Brain pericyte (primary cell): Measurements from ENCODE around the gene ZDHHC18.

Source experiments
- DNase-seq: peaks from one replicate; pipeline ENCODE4 v3.0.0-alpha.2; 2012; ENCODE audit warnings: low read depth, low spot score

The ZDHHC18 gene, protein sequence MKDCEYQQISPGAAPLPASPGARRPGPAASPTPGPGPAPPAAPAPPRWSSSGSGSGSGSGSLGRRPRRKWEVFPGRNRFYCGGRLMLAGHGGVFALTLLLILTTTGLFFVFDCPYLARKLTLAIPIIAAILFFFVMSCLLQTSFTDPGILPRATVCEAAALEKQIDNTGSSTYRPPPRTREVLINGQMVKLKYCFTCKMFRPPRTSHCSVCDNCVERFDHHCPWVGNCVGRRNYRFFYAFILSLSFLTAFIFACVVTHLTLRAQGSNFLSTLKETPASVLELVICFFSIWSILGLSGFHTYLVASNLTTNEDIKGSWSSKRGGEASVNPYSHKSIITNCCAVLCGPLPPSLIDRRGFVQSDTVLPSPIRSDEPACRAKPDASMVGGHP

DNA sequence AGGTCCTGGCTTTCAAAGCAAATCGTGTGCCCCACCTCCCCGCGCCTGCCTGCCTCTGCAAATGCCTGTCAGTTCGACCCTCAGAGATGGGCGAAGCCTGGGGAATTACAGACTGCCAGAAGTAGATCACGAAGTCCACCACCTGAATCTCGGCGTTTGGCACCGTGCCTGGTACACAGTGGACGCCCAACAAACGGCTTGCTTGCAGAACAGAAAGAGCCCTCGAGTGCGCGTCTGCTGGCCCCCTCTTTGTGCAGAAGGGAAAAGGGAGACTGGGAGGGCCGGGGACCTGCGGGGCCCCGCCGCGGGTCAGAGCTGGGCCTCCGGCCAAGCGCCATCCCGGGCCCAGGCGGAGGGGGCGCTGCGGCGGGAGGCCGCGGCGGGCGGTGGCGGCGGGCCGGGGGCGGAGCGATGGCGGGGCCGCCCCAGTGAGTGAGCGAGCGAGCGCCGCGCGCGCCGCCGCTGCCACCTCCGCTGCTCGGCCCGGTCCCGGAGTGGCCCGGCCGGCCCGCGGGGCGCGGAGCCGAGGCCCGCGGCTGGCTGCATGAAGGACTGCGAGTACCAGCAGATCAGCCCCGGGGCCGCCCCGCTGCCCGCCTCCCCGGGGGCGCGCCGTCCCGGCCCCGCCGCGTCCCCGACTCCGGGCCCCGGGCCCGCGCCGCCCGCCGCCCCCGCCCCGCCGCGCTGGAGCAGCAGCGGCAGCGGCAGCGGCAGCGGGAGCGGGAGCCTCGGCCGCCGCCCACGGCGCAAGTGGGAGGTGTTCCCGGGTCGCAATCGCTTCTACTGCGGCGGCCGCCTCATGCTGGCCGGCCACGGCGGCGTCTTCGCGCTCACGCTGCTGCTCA, at the start of gene ZDHHC18:
Gene ZDHHC18 (plus strand): TSS at position 428 of the 845 bp plus-strand sequence. CDS start 117 bp downstream, at position 545.
- DNase-seq: no peak

- no peak for DNase-seq
These were observed 47.3 kb upstream of the ZDHHC18 start for GRCh38 chr1:26779098-26779668.

DNA sequence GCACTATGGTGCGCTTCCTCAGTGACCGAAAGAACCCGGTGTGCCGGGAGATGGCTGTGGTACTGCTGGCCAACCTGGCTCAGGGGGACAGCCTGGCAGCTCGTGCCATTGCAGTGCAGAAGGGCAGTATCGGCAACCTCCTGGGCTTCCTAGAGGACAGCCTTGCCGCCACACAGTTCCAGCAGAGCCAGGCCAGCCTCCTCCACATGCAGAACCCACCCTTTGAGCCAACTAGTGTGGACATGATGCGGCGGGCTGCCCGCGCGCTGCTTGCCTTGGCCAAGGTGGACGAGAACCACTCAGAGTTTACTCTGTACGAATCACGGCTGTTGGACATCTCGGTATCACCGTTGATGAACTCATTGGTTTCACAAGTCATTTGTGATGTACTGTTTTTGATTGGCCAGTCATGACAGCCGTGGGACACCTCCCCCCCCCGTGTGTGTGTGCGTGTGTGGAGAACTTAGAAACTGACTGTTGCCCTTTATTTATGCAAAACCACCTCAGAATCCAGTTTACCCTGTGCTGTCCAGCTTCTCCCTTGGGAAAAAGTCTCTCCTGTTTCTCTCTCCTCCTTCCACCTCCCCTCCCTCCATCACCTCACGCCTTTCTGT, 46.0 kb upstream of the ZDHHC18 start:
- DNase-seq: no peak

DNA sequence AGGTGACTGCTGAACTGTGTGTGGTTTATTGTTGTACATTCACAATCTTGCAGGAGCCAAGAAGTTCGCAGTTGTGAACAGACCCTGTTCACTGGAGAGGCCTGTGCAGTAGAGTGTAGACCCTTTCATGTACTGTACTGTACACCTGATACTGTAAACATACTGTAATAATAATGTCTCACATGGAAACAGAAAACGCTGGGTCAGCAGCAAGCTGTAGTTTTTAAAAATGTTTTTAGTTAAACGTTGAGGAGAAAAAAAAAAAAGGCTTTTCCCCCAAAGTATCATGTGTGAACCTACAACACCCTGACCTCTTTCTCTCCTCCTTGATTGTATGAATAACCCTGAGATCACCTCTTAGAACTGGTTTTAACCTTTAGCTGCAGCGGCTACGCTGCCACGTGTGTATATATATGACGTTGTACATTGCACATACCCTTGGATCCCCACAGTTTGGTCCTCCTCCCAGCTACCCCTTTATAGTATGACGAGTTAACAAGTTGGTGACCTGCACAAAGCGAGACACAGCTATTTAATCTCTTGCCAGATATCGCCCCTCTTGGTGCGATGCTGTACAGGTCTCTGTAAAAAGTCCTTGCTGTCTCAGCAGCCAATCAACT, 45.2 kb upstream of the ZDHHC18 start:
- no peak for DNase-seq

DNA sequence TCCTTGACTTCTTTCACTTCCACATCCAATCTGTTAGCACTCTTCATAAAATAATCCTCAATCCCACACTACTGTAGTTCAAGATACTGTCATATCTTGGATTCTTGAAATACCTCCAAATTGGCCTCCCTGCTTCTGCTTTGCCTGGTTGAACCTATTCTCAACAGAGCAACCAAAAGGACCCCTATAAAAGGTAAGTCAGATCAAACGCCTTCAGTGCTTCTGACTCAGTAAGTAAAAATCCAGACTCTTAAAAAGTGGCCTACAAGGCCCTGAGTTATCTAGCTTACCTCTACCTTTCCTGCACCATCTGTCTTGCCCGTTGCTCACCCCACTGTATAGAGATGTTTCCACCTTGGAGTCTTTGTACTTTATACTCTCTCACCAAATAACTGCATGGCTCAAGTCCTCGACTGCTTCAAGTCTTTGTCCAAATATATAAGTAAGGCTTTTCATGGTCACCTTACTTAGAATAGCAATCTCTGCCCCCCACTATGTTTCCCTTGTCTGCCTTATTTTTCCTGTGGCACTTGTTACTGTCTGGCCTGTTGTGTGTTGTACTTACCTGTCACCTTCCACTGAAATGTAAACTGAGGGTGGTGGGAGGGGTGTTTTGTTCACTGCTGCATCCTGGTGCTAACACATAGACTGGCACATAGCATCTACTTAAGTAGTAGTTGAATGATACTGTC, 43.8 kb upstream of the ZDHHC18 start:
- no peak for DNase-seq

DNA sequence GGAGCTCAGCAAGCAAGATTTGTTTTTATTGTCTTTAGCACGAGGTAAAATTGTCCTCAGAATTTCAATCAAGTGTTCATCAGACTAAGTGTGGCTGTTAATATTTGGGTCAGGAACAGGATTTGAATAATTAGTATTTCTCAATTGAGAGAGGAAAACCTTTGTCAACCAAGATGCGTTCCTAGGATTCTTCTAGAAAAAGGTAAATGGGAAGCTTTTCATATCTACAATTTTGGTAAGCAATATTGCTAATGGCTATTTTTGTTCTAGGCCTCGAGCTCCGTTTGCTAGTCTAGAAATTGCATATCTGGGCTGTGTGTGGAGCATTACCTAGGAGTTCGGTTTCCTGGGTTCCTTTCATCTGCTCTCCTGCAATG, 42.9 kb upstream of the ZDHHC18 start:
- no peak for DNase-seq

DNA sequence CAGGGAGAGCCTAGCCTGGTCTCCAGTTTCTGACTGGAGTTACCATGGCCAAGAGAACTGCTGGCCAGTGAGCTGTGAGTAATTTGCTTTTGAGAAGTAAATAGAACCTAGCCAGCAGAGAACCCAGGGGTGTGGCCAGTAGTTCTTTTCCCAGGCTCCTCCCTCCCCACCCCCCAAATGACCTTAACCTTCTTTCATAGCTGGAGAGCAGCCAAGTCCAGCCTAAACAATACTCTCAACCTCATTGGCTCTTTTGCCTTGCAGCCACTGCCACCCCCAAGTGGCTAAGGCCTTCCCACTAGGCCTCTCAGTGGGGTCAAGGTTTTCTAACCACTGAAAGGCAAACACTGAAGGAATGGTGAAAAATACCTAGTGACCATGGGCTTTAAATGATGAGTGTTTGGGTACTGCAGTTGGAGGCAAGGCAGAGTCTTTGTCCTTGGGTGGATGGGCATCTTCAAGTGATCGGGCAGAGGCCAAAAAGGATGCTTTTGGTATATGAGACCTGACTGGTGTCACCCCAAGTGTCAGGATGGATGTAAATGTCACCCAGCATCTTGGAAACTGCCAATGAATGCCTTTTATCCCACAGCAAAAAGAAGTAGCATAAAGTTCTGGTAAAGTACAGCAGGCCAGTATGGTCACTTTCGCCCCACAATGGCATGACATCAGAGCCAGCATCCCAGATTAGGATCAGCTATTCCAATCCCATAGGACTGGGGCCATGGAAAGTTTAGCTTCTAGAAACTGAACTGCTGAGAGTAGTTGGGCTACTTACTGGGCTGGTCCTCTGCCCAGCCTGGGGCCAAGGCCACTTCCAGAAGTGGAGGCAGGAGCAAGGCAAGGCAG, 42.2 kb upstream of the ZDHHC18 start:
- peak; percentile 81 for DNase-seq

- DNase-seq: no peak
These were observed 41.6 kb upstream of the ZDHHC18 start for GRCh38 chr1:26784886-26785285.

DNA sequence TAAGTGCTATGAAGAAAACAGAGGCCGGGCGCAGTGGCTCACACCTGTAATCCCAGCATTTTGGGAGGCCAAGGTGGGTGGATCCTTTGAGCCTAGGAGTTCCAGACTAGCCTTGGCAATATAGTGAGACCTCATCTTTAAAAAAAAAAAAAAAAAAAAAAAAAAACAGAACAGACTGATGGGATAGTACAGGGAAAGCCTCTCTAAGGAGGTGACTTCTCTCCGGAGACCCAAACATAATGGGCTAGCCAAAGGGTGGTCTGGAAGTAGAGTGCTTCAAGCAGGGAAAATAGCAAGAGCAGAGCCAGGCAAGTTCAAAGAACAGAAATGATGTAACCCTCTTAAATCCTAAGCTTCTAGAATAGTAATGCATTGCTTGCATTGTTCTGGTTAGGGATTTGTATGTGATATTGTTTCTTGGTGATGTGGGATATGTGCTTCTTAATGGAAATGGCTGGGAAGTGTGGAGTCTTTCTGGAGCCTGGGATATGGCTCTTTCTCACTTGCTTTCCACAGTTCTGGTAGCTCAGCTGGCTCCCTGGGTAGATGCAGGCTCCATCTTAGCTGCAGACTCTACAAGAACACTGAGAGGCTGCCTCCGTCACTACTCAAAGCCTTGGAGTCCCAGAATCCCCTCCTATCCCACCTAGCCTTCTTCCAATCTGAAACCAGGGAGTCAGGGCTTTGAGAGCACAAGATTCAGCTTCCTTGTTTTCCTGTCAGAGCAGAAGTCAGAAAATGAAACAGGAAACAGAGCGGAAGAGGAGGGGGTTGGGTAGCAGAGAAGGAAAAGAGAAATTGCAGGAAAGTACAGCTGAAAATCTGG, 40.7 kb upstream of the ZDHHC18 start:
- DNase-seq: no peak

DNA sequence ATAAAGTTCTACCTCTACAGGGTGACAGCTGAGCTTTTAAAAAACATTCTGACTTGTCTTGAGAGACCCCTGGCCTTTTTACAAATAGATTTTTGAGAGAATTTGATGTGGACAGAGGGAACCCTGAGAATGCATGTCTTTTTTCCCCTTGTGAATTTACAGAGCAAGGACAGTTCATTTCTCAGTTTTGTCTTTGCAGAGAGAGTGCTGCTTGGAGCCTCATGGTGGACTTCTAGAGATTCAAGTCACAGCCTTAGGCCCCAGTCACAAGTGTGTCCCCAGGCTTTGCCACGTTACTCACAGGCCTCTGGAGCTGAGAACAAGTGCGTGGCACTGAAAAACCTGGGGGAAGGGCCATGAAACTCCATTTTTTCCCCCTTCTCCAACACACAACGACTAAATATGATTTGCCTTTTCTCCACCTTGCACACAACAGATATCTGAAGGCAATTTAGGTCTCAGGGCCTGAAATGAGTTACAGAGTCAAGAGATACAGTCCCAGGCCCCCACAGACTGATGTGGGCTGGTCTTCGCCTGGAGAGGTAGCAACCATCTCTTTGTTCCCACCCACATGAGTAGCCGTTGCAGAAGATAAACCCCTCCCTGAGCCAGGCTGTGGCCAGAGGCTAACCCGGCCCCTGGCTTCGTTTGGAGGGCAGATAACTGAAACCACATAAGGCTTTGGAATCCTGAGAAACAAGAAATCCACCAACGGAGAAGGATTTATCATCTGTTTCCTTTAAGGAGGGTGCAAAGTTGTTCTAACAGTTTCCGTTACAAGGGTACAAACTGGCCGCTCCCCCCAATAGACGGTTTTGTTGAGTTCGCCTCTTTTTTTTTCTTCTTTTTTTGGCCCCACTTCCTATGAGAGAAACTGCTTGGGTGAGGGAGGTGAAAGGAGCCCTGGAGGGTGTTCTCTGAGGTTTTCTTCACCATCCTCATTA, 39.8 kb upstream of the ZDHHC18 start:
- DNase-seq: no peak

DNA sequence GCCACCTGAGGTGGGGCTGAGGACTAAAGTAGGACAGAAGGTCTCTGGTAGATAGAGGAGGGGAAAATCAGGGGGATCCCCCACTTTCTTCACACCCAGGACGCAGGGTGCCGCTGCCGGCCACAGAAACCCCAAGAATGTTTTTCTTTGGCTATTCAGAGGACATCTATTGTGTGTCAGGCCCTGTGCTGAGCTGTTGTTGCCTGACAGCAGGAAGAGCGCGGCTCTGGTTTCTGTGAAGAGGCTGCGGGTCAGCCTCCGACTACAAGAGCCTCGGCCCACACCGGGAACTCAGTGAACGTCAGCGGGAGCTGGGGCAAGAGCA, 39.1 kb upstream of the ZDHHC18 start:
- no peak for DNase-seq

GRCh38 chr1:26787706-26788514, 38.6 kb upstream of the ZDHHC18 start, which contains the start of gene PIGV:
Gene PIGV (plus strand): TSS chr1:26787950. CDS start chr1:26790816, 2,866 bp downstream.
- no peak for DNase-seq

GRCh38 chr1:26788515-26788785, 38.0 kb upstream of the ZDHHC18 start:
- DNase-seq: no peak

DNA sequence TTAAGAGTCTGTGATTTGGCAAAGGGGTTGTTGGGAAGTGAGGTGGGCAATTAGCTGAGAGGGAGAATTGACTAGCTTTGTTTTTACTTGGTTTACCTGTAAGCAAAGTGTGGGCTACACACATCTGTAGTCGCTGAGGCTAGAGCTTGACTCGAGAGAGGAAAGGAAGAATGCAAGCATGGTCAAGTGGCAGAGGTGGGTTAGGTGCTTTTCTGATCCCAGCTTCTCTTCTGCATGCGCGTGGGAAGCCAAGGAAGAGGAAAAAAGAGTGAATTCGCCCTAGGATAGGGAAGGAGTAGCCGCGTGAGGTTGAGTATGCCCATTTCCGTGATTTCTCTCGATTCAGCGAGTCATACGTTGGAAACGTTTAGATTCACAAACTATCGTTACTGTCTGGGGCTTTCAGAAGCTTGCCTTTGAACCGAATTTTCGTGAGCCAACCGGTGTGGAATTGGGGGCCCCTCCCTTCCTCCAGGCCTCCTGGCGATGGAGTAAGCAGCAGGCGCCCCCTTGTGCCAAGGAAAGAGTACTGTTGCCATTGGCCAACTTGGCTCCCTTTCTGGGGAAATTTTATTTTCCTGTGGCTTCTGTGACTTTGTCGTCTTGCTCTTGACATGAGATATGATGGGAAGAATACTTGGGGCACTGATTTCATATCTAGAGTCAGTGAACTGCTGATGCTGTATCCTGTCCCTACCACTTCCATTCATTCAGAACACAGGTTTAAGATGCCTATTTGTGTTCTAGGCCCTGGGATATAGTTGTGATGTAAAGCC, 37.5 kb upstream of the ZDHHC18 start:
- no peak for DNase-seq

- no peak for DNase-seq
These were observed 36.9 kb upstream of the ZDHHC18 start for GRCh38 chr1:26789612-26789865.

DNA sequence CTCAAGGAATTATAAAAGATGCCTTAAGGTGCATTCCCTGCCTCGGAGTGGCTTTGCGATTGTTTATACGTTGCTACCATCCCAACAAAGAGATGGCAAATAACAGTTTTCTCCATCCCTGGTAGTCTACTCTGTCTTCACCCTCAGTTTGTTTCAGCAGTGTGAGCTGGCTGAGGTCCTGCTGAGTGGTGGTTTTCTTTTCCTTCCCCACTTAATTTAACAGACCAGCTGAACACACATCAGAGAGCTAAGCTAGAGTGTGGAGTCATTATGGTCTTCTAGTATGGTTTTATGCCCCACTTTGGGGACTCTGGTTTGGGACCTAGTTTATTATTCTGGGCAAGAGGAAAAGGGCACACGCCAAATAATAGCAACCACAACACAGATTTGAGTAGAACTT, 36.6 kb upstream of the ZDHHC18 start:
- DNase-seq: no peak

DNA sequence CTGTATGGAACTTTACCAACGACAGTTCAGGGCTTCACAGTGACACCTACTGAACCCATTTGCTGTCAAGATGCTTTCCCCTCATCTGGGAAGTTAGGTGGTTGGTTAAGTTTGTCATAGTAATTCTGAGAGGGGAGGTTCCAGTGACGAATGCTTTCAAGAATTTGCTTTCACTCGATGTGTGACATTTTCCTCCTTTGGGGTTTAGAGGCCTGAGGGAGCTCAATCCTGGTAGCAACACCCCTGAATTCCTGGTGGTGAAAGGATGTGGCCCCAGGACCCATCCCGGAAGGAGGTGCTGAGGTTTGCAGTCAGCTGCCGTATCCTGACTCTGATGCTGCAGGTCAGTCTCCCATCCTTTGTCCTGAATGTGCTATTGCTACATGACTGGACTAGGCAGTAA, 35.9 kb upstream of the ZDHHC18 start:
- DNase-seq: no peak
